A673 (cell line): ENCODE measurements around the gene C17orf50. TPM values are rescaled to one million over a fixed set of nuclear protein-coding genes. Genes with fewer than 3 reads are reported as not detected.
A peak's percentile ranks its signal among the peaks of the same experiment; 100 is the strongest.

ENCODE experiments used
- BruUV-seq: library from RNA; stranded (reverse); fragments of 400-500 nt; replicated peaks from 2 replicates; lab custom pipeline; 2021; lab: Mats Ljungman, UMichigan
- CTCF ChIA-PET: fragments of 300-600 bp; sonication (Branson Sonifier 250); formaldehyde crosslinking; loops from one replicate; lab custom pipeline; 2022; ENCODE audit warnings: antibody characterized with exemption; lab: Charles Lee
- POLR2A ChIA-PET: fragments of 300-600 bp; sonication (Branson Sonifier 250); formaldehyde crosslinking; loops from one replicate; lab custom pipeline; 2022; ENCODE audit warnings: antibody characterized with exemption; ENCODE audit not compliant: low non-redundant PET; lab: Charles Lee
- DNase-seq: peaks from one replicate; pipeline ENCODE4 v3.0.0-alpha.2; 2015; ENCODE audit warnings: low spot score
- H3K27ac ChIP-seq: fragments of 200-600 bp; sonication (generic); 2 replicates; pipeline ENCODE4 v1.5.1; 2016; ENCODE audit warnings: mixed run types, low read depth, mild to moderate bottlenecking, mixed read lengths, antibody characterized with exemption, low read length; ENCODE audit not compliant: poor library complexity, severe bottlenecking
- H3K27me3 ChIP-seq: fragments of 200-600 bp; sonication (generic); replicated peaks from 2 replicates; pipeline ENCODE4 v1.6.1; 2017; ENCODE audit warnings: mixed run types, low read depth, mild to moderate bottlenecking, mixed read lengths, antibody characterized with exemption, low read length; ENCODE audit not compliant: insufficient read depth, poor library complexity
- H3K36me3 ChIP-seq: fragments of 200-600 bp; sonication (generic); 2 replicates; pipeline ENCODE4 v1.6.1; 2016; ENCODE audit warnings: mixed run types, mild to moderate bottlenecking, mixed read lengths, antibody characterized with exemption, low read length; ENCODE audit not compliant: insufficient read depth, poor library complexity, severe bottlenecking
- H3K4me1 ChIP-seq: fragments of 200-600 bp; sonication (generic); 2 replicates; pipeline ENCODE4 v1.6.1; 2017; ENCODE audit warnings: mixed run types, mild to moderate bottlenecking, mixed read lengths, antibody characterized with exemption, low read length; ENCODE audit not compliant: insufficient read depth, poor library complexity, severe bottlenecking
- H3K4me3 ChIP-seq: fragments of 200-600 bp; sonication (generic); 2 replicates; pipeline ENCODE4 v1.5.1; 2016; ENCODE audit warnings: low read depth, mixed run types, mild to moderate bottlenecking, mixed read lengths, low read length; ENCODE audit not compliant: poor library complexity, severe bottlenecking
- H3K9me3 ChIP-seq: fragments of 200-600 bp; sonication (generic); 2 replicates; pipeline ENCODE4 v1.6.1; 2016; ENCODE audit warnings: mixed run types, low read depth, mild to moderate bottlenecking, mixed read lengths, antibody characterized with exemption, low read length; ENCODE audit not compliant: poor library complexity, severe bottlenecking
- EZH2 ChIP-seq: fragments of 200-600 bp; sonication (generic); IDR thresholded peaks from 2 replicates; pipeline ENCODE4 v1.6.1; 2017; ENCODE audit warnings: borderline replicate concordance, low read depth, mild to moderate bottlenecking, mixed read lengths, antibody characterized with exemption, low read length; ENCODE audit not compliant: poor library complexity, severe bottlenecking
- intact Hi-C: fragments of 100-400 bp; cut with micrococcal nuclease; formaldehyde crosslinking; loops from one replicate; pipeline ENCODE4 v1.10.0; 2022; ENCODE audit not compliant: unreplicated experiment
- total RNA-seq: library from RNA; stranded (reverse); gene quantifications from 2 replicates; pipeline ENCODE4 v1.2.3, GENCODE V29; 2021
- TF ChIP-seq, protein P1 (sequence below): fragments of 300-800, 200-600 bp; sonication (generic); conservative IDR thresholded peaks from 2 replicates; pipeline ENCODE4 v1.5.1; 2017; ENCODE audit warnings: low read depth, mild to moderate bottlenecking, antibody characterized with exemption, low read length, moderate library complexity, mixed read lengths

Gene C17orf50
- total RNA-seq, 1 experiment from 2014 or later: not detected

DNA sequence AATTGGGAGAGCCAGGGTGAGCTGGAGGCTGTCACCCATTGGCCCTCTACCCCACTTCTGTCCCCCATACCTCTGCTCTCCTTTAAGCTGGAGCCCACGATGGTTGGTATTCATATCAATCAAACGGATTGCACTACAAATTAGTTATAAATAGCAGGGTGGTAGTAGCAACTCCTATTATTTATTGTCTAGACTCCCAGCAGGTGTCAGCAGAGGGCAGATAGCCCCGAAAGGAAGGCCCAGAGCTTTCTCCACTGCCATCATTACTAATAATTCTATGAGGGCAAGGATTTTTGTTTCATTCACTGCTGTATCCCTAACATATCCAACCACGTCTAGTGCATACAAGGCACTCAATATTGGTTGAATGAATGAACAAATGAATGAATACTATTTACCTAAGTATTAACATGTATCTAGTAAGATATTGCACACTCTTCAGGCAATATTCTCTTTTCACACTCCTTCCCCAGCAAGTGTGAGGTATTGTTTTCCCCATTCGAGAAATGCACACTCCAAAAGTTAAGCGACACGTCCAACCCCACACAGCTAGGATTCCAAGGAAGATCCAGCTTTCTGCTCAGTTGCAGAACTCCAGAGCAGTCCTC lies 6.3 kb downstream of the C17orf50 start:
- H3K36me3 ChIP-seq: no peaks in the 10 kb centered on the region
- peak; percentile 12 for DNase-seq
- no TSS peak for BruUV-seq
- no peaks in the 10 kb centered on the region for H3K4me1 ChIP-seq
- intact Hi-C loops: no loop called here
- H3K27me3 ChIP-seq: no peaks in the 10 kb centered on the region
- H3K9me3 ChIP-seq: no peaks in the 10 kb centered on the region
- POLR2A ChIA-PET: no interaction called here
- no peak overlapping the region for H3K27ac ChIP-seq
- TF ChIP-seq, protein P1, sequence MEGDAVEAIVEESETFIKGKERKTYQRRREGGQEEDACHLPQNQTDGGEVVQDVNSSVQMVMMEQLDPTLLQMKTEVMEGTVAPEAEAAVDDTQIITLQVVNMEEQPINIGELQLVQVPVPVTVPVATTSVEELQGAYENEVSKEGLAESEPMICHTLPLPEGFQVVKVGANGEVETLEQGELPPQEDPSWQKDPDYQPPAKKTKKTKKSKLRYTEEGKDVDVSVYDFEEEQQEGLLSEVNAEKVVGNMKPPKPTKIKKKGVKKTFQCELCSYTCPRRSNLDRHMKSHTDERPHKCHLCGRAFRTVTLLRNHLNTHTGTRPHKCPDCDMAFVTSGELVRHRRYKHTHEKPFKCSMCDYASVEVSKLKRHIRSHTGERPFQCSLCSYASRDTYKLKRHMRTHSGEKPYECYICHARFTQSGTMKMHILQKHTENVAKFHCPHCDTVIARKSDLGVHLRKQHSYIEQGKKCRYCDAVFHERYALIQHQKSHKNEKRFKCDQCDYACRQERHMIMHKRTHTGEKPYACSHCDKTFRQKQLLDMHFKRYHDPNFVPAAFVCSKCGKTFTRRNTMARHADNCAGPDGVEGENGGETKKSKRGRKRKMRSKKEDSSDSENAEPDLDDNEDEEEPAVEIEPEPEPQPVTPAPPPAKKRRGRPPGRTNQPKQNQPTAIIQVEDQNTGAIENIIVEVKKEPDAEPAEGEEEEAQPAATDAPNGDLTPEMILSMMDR: 0 out of 2 replicates have a peak, but pooled peaks have one; percentile 27
- TF ChIP-seq EZH2: no peak
- H3K4me3 ChIP-seq: no peak overlapping the region
- CTCF ChIA-PET: interaction anchor here (0.6 kb wide), 1 partner anchor 21 kb away, joined by 6 read pairs; no protein-coding TSS in a partner anchor

GRCh38 chr17:35768797-35769196 lies 8.1 kb downstream of the C17orf50 start:
- H3K36me3 ChIP-seq: no peaks in the 10 kb centered on the region
- no peaks in the 10 kb centered on the region for H3K9me3 ChIP-seq
- CTCF ChIA-PET: no interaction called here
- TF ChIP-seq, protein P1: no peak
- TF ChIP-seq EZH2: no peak
- H3K4me1 ChIP-seq: no peaks in the 10 kb centered on the region
- H3K27ac ChIP-seq: no peak overlapping the region
- H3K27me3 ChIP-seq: no peaks in the 10 kb centered on the region
- no peak for DNase-seq
- BruUV-seq: no TSS peak
- POLR2A ChIA-PET: no interaction called here
- no peak overlapping the region for H3K4me3 ChIP-seq
- intact Hi-C loops: no loop called here

DNA sequence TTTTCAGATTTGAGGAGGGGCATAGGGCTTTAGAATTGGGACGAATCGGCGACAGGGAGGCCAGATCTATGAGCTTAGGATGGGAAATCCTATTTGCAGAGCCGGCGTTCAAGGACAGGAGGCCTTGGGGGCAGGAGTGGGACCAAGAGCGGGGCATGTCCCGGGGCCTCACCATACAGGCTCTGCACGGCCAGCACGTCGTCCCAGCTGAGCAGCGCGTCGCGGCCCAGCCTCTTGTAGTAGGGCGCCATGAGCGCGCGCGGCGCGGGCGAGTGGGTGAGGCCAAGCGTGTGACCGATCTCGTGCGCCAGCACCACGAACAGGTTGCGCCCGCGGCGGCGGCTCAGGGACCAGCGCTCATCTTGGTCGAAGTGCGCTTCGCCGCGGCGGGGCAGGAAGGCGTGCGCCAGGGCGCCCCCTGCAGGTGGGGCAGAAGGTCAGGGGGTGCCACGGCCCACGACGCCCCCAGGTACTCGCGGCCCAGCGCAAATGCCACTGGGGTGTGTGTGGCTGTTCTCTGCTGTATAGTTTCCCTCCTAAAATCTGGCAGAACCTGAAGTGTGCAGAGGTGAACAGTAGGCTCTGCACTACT lies 9.3 kb downstream of the C17orf50 start:
- no TSS peak for BruUV-seq
- intact Hi-C loops: no loop called here
- Histone ChIP-seq H3K27me3 (no peaks in the 10 kb centered on the region), H3K4me3 (no peak overlapping the region), H3K4me1 (no peaks in the 10 kb centered on the region), H3K9me3 (no peaks in the 10 kb centered on the region), H3K27ac (no peak overlapping the region), H3K36me3 (no peaks in the 10 kb centered on the region)
- POLR2A ChIA-PET: no interaction called here
- no peak for TF ChIP-seq EZH2
- TF ChIP-seq, protein P1: no peak
- DNase-seq: no peak
- CTCF ChIA-PET: no interaction called here
